Keratinocyte (primary cell): ENCODE results near the gene LRBA. TPM values are rescaled to one million over a fixed set of nuclear protein-coding genes. Genes with fewer than 3 reads are reported as not detected.

ENCODE experiments used
- DNase-seq: peaks from one replicate; pipeline ENCODE4 v3.0.0-alpha.2; 2011; ENCODE audit warnings: low read depth, missing footprints, low spot score
- FAIRE-seq: peaks from 2 replicates; lab custom pipeline; 2011; peaks lifted over from hg19 to GRCh38; lab: Jason Lieb, UNC
- H2AFZ ChIP-seq: 2 replicates; pipeline ENCODE4 v1.6.0; 2012; ENCODE audit warnings: low read length, control low read depth, inconsistent platforms; ENCODE audit not compliant: control insufficient read depth
- H3K27ac ChIP-seq: 2 replicates; pipeline ENCODE4 v1.5.1; 2011; ENCODE audit warnings: low read length; ENCODE audit not compliant: control insufficient read depth, insufficient read depth
- H3K27me3 ChIP-seq: 3 replicates; pipeline ENCODE4 v1.6.0; 2011; ENCODE audit warnings: low read length; ENCODE audit not compliant: control insufficient read depth, insufficient read depth; ENCODE audit errors: extremely low read depth
- H3K36me3 ChIP-seq, 2 experiments: 2 replicates in 1 of 2; 3 replicates in 1 of 2; pipeline ENCODE4 v1.5.1; 2011; ENCODE audit warnings: low read length in 2 of 2, mild to moderate bottlenecking in 1 of 2; ENCODE audit not compliant: control insufficient read depth in 2 of 2, insufficient read depth in 2 of 2; ENCODE audit errors: extremely low read depth in 1 of 2
- H3K4me1 ChIP-seq: 3 replicates; pipeline ENCODE4 v1.5.1; 2011; ENCODE audit warnings: low read length; ENCODE audit not compliant: control insufficient read depth, insufficient read depth; ENCODE audit errors: extremely low read depth
- H3K4me2 ChIP-seq: 3 replicates; pipeline ENCODE4 v1.6.0; 2011; ENCODE audit warnings: low read depth, low read length; ENCODE audit not compliant: control insufficient read depth, insufficient read depth; ENCODE audit errors: extremely low read depth
- H3K4me3 ChIP-seq, 3 experiments: fragments of 200-600 bp in 1 of 3; sonication (generic) in 1 of 3; 2 replicates in 2 of 3; 3 replicates in 1 of 3; pipeline ENCODE4 v1.5.1; 2011 to 2016; ENCODE audit warnings: low read length in 3 of 3, mild to moderate bottlenecking in 3 of 3, control low read depth in 2 of 3, inconsistent platforms in 1 of 3, low read depth in 1 of 3, mixed read lengths in 1 of 3, mixed run types in 1 of 3, moderate library complexity in 1 of 3; ENCODE audit not compliant: control insufficient read depth in 2 of 3, insufficient read depth in 2 of 3; ENCODE audit errors: extremely low read depth in 1 of 3
- H3K79me2 ChIP-seq: 2 replicates; pipeline ENCODE4 v1.6.0; 2012; ENCODE audit warnings: low read length; ENCODE audit not compliant: control insufficient read depth, insufficient read depth
- H3K9ac ChIP-seq: 3 replicates; pipeline ENCODE4 v1.6.0; 2011; ENCODE audit warnings: low read length; ENCODE audit not compliant: control insufficient read depth, insufficient read depth; ENCODE audit errors: extremely low read depth
- H3K9me1 ChIP-seq: 3 replicates; pipeline ENCODE4 v1.6.0; 2011; ENCODE audit warnings: low read length; ENCODE audit not compliant: control insufficient read depth, insufficient read depth; ENCODE audit errors: extremely low read depth
- H3K9me3 ChIP-seq: 2 replicates; pipeline ENCODE4 v1.5.1; 2012; ENCODE audit warnings: low read depth, low read length; ENCODE audit not compliant: control insufficient read depth
- H4K20me1 ChIP-seq: 3 replicates; pipeline ENCODE4 v1.6.0; 2011; ENCODE audit warnings: low read length; ENCODE audit not compliant: control insufficient read depth, insufficient read depth; ENCODE audit errors: extremely low read depth
- CTCF ChIP-seq, 3 experiments: IDR thresholded peaks in 1 of 3; conservative IDR thresholded peaks in 1 of 3; optimal IDR thresholded peaks in 1 of 3; 2 replicates in 2 of 3; 3 replicates in 1 of 3; pipeline versions ENCODE3 to v1.5.1; 2011; ENCODE audit warnings: low read length in 3 of 3, mild to moderate bottlenecking in 3 of 3, moderate library complexity in 2 of 3, control low read depth in 1 of 3, inconsistent platforms in 1 of 3; ENCODE audit not compliant: insufficient read depth in 2 of 3; ENCODE audit errors: extremely low read depth in 1 of 3
- EZH2 ChIP-seq: IDR thresholded peaks from one replicate; pipeline ENCODE4 v1.6.1; 2012; ENCODE audit warnings: inconsistent platforms, mild to moderate bottlenecking, low read length, moderate library complexity
- dilution Hi-C: fragments of 300-500 bp; cut with MboI; formaldehyde crosslinking; loops from one replicate; pipeline ENCODE4 v1.7.0; 2020; ENCODE audit warnings: low sequenced_read_pairs; ENCODE audit not compliant: extremely low pct_ligation_motif_present
- polyA plus RNA-seq, 5 experiments: library from polyadenylated mRNA; depleted of rRNA in 3 of 5; stranded (reverse) in 3 of 5; stranded (forward) in 1 of 5; unstranded in 1 of 5; fragments of >200 nt; gene quantifications; 1 replicate in 1 of 5; 2 replicates in 3 of 5; 3 replicates in 1 of 5; pipeline versions ENCODE4 v1.2.1 to v1.2.3, GENCODE V29; 2011 to 2012; ENCODE audit warnings: missing spikeins in 2 of 5, low read depth in 1 of 5, low replicate concordance in 1 of 5

Gene LRBA
- polyA plus RNA-seq, 1 donor (not counting 4 experiments of a cell fraction or from before 2014, with no cell fraction given) = 35.6 TPM

GRCh38 chr4:150867148-150867547 is 147.9 kb downstream of the LRBA start:
- Histone ChIP-seq H3K9me3 (no peaks in the 10 kb centered on the region), H3K4me3 (no peak overlapping the region), H3K9me1 (no peaks in the 10 kb centered on the region), H3K4me1 (no peaks in the 10 kb centered on the region), H3K4me2 (no peak overlapping the region), H4K20me1 (no peaks in the 10 kb centered on the region), H3K79me2 (no peaks in the 10 kb centered on the region), H3K9ac (no peak overlapping the region), H2AFZ (no peak overlapping the region), H3K36me3 (peaks cover 0 to 2% of the 10 kb centered on the region in 2 experiments), H3K27me3 (no peaks in the 10 kb centered on the region), H3K27ac (no peak overlapping the region)
- TF ChIP-seq CTCF (optimal IDR thresholded peaks at IDR 0.05 in 1 of 3, IDR thresholded peaks at IDR 0.05 in 1 of 3, conservative IDR thresholded peaks at IDR 0.05 in 1 of 3; ENCODE audit: extremely low read depth in 1 of 3, insufficient read depth in 2 of 3, low read length in 3 of 3) = peak in 2 of 3 experiments; percentile 27 to 38
- TF ChIP-seq EZH2 = no peak
- dilution Hi-C loops = no loop called here
- DNase-seq = peak; percentile 23
- no peak for FAIRE-seq

- no peaks in the 10 kb centered on the region for H3K36me3 ChIP-seq
- no peak for FAIRE-seq
- no peaks in the 10 kb centered on the region for H3K27me3 ChIP-seq
- no peaks in the 10 kb centered on the region for H4K20me1 ChIP-seq
- dilution Hi-C loops = no loop called here
- H3K4me3 ChIP-seq = no peak overlapping the region
- no peak for DNase-seq
- no peaks in the 10 kb centered on the region for H3K9me3 ChIP-seq
- H3K9ac ChIP-seq = no peak overlapping the region
- H3K79me2 ChIP-seq = no peaks in the 10 kb centered on the region
- no peaks in the 10 kb centered on the region for H3K9me1 ChIP-seq
- H3K4me1 ChIP-seq = no peaks in the 10 kb centered on the region
- no peak overlapping the region for H3K27ac ChIP-seq
- H3K4me2 ChIP-seq = no peak overlapping the region
- H2AFZ ChIP-seq = no peak overlapping the region
- no peak for TF ChIP-seq EZH2
- TF ChIP-seq CTCF (optimal IDR thresholded peaks at IDR 0.05 in 1 of 3, IDR thresholded peaks at IDR 0.05 in 1 of 3, conservative IDR thresholded peaks at IDR 0.05 in 1 of 3; ENCODE audit: extremely low read depth in 1 of 3, insufficient read depth in 2 of 3, low read length in 3 of 3) = no peak
Observed at GRCh38 chr4:150863456-150863855, 151.6 kb downstream of the LRBA start.
